ENCODE measurements around the gene ZNF507.

The ZNF507 gene

DNA sequence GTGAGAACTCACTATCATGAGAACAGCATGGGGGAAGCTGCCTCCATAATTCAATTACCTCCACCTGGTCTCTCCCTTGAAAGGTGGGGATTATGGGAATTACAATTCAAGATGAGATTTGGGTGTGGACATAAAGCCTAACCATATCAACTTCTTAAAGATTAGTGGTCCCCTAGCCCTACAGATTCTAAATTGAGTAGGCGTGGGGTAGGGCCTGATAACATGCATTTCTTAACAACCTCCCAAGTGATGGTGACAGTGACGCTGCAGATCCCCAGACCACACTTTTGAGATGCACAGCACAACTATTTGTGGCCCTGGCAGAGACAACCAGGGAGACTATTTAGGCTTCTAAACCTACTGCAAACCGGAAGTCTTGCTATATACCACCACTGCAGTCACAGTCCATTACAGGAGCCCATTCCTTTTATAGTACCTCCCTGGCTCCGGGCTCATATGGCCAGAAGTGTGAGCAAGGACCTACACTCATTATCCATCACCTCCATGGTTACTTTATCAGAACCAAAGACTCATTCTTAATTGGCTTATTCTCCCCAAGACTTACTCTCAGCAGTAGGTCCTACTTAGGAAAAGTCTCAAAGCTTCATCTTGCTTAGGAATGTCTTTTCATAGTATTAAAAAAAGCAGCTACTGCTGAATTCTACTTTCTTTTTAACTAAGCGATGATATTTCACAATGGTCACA lies 58.0 kb downstream of the ZNF507 start:
- H3K27me3 Mint-ChIP-seq = no peaks in the 10 kb centered on the region
- H3K9me3 Mint-ChIP-seq = no peaks in the 10 kb centered on the region
- H3K4me3 Mint-ChIP-seq = no peak overlapping the region
- peaks cover 5% of the 10 kb centered on the region for H3K4me1 Mint-ChIP-seq
- H3K36me3 Mint-ChIP-seq = no peaks in the 10 kb centered on the region
- DNase-seq (ENCODE audit: low spot score in 2 of 2) (no peak), ATAC-seq (ENCODE audit: low read depth) (no peak)
- no peak overlapping the region for H3K27ac Mint-ChIP-seq

DNA sequence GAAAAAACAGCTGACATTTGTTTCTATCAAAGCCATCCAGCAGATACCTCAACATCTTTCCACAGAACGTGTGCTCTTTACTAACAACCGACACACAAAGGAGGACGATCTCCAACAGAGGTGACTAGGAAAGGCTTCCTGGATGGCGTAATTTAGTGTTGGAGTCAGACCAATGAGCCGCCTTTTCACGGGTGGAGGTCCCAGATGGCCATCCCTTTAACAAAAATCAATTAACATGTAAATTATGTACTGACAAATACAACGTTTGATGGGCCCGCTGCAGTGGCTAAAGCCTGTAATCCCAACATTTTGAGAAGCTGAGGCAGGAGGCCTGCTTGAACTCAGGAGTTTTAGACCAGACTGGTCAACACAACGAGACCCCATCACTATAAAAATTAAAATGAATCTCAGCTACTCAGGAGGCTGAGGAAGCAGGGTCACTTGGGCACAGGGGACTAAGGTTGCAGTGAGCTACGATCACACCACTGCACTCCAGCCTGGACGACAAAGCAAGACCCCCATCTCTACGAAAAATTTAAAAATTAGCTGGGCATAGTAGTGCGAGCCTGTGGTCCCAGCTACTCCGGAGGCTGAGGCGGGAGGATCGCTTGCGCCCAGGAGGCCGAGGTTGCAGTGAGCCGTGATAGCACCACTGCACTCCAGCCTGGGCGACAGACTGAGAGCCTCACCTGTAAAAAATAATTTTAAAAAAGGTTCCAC lies 59.0 kb downstream of the ZNF507 start:
- H3K27ac Mint-ChIP-seq = peak overlapping the region; percentile 84
- H3K27me3 Mint-ChIP-seq = no peaks in the 10 kb centered on the region
- DNase-seq (ENCODE audit: low spot score in 2 of 2) = no peak
- peaks cover 3% of the 10 kb centered on the region for H3K36me3 Mint-ChIP-seq
- no peak for ATAC-seq (ENCODE audit: low read depth)
- peak overlapping the region; percentile 89 for H3K4me3 Mint-ChIP-seq
- peaks cover 5% of the 10 kb centered on the region for H3K4me1 Mint-ChIP-seq
- no peaks in the 10 kb centered on the region for H3K9me3 Mint-ChIP-seq

DNA sequence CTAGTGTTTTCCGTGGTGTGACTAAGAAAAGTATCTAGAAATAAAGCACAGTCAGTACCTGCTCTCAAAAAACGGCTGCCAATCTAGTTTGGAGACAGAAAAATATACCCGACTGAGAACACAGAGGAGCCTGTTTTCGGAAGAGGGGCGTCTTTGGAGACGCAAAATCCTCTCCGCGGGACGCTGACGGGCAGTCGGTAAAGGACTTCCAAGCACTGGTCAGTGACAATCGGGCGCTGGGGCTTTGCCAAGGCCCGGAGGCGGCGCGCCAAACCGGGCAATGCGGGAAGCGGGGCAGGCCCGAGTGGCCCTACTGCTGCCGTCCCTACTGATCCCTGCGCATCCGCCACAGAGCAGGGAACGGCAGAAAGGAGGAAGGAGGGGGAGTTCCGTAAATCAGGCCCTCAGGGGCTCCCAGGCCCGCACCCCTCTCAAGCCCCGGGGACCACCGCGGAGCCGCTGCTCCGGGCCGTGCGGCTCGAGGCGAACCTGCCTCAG lies 59.6 kb downstream of the ZNF507 start:
- H3K27me3 Mint-ChIP-seq = no peaks in the 10 kb centered on the region
- DNase-seq (ENCODE audit: low spot score in 2 of 2) (no peak), ATAC-seq (ENCODE audit: low read depth) (no peak)
- peak overlapping the region; percentile 84 for H3K27ac Mint-ChIP-seq
- peaks cover 5% of the 10 kb centered on the region for H3K36me3 Mint-ChIP-seq
- no peaks in the 10 kb centered on the region for H3K9me3 Mint-ChIP-seq
- peak overlapping the region; percentile 89 for H3K4me3 Mint-ChIP-seq
- H3K4me1 Mint-ChIP-seq = peaks cover 5% of the 10 kb centered on the region

DNA sequence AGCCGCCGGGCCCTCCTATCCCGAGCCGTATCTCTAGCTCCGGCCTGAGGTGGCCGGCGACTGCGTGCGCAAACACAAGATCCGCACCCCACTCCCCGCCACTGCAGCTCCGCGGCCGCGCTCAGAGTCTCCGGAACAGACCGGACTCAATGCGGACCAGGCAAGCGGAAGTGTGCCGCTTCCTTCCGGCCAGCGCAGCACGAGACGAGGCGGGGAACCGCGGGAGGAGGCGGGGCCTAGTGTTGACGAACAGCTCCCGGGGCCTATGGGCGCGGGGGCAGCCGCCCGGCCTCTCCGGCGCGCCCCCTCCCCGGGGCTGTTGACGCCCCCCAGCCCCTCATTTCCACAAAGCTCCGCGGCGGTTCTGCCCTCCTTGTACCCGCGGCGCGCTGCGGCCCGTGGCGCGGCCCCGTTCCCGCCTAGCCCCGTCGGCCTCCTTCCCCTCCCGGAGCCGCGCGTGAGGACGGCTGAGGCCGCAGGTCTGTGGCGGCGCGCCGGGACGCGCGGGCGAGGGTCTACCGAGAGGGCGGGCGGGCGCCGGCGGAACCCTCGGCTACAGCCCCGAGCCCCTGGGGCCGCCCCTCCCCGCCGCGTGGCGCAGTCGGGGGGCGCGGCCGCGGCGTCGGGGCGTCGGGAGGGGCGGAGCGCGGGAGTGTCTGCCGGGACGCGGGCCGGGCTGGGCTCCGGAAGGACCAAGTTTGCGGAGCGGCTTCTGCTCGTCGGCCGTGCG lies 60.2 kb downstream of the ZNF507 start, which contains the start of gene DPY19L3:
TSS of gene DPY19L3 (plus strand) at position 340 of the 730 bp plus-strand sequence. CDS start 2,484 bp downstream, outside the sequence.
- peak within 1 kb of the TSS; percentile 84 for H3K27ac Mint-ChIP-seq
- peak; percentile 88 for ATAC-seq (ENCODE audit: low read depth)
- H3K9me3 Mint-ChIP-seq = no peaks in the 10 kb centered on the region
- no peaks in the 10 kb centered on the region for H3K27me3 Mint-ChIP-seq
- H3K4me3 Mint-ChIP-seq = peak within 1 kb of the TSS; percentile 89
- H3K4me1 Mint-ChIP-seq = peaks cover 5% of the 10 kb centered on the region
- peak; percentile 85 to 93 for DNase-seq (ENCODE audit: low spot score in 2 of 2)
- peaks cover 5% of the 10 kb centered on the region for H3K36me3 Mint-ChIP-seq

DNA sequence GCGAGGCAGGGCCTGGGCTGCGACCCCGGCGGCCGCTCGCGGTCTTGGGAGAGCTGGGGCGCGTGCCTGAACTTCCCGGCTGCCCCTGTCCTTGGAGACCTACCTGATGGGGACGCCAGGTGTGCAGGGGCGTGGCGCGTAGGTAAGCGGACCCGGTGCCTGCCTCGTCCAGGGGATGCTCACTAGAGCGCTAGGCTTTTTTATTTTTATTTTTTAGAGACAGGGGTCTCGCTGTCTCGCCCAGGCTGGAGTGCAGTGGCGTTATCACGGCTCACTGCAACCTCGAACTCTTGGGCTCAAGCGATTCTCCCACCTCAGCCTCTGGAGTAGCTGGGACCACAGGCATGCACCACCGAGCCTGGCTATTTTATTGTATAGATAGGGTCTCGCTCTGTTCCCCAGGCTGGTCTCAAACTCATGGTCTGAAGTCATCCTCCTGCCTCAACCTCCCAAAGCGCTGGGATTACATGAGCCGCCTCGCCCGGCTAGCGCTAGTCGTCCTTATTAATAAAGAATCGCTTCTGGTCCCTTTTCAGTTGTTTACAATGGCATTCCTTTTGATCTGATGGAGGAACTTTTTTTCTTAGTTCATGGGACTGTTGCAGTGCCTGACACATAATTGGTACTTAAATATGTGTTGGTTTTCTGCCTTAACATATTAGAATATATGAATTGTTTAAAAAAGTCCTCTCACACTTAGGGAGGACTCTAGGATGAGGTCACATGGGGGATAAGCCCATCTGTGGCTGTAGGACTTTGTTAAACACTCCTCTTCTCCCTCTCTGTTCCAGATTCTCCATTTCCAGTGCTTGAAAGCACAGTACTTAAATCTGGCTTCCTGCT lies 61.0 kb downstream of the ZNF507 start:
- Mint-ChIP-seq H3K4me3 (peak overlapping the region; percentile 85), H3K36me3 (peaks cover 7% of the 10 kb centered on the region), H3K9me3 (no peaks in the 10 kb centered on the region), H3K27ac (peak overlapping the region; percentile 81), H3K4me1 (peaks cover 5% of the 10 kb centered on the region), H3K27me3 (no peaks in the 10 kb centered on the region)
- DNase-seq (ENCODE audit: low spot score in 2 of 2) = no peak
- ATAC-seq (ENCODE audit: low read depth) = no peak

DNA sequence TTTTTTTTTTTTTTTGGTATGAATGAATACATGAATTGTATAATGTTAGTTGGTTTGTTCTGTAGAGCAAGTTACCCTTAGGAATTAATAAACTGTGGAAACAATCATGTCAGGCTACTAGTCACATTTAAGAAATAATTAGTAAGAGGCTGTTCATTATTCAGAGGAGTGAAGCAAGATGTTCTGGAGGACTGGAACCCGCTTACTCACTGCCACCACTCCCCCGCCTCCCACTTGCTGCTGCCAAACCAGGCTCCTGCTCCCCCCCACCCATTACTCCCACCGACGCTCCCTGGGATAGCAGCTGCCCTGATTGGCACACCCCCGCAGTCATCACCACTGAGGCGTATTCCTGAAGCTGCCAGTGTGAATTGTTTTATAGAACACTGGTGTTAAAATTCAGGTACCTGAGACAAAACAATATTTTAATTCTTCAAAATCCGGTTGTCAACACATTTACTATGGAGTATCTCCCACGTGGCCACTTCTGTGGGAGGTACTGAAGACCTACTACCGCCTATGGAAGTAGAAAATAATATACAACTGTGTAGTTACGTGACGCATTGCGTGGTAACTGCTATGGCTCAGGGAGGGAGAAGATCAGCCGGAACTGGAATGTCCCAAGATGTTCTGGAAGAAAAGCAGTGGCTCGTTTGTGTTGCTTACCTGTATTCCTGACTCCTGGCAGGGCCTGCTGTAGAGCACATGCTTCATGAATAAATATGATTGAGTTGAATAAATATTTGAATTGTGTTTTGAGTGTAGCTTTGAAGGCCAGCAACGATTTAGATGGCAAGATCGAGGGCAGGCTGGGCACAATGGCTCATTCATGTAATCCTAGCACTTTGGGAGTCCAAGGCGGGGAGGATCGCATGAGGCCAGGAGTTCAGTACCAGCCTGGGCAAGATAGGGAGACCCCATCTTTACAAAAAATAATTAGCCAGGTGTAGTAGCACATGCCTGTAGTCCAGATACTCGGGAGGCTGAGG lies 61.9 kb downstream of the ZNF507 start:
- no peaks in the 10 kb centered on the region for H3K9me3 Mint-ChIP-seq
- no peaks in the 10 kb centered on the region for H3K27me3 Mint-ChIP-seq
- DNase-seq (ENCODE audit: low spot score in 2 of 2) = no peak
- peak overlapping the region; percentile 81 for H3K27ac Mint-ChIP-seq
- H3K4me1 Mint-ChIP-seq = peaks cover 2% of the 10 kb centered on the region
- no peak for ATAC-seq (ENCODE audit: low read depth)
- peak overlapping the region; percentile 85 for H3K4me3 Mint-ChIP-seq
- peaks cover 7% of the 10 kb centered on the region for H3K36me3 Mint-ChIP-seq

DNA sequence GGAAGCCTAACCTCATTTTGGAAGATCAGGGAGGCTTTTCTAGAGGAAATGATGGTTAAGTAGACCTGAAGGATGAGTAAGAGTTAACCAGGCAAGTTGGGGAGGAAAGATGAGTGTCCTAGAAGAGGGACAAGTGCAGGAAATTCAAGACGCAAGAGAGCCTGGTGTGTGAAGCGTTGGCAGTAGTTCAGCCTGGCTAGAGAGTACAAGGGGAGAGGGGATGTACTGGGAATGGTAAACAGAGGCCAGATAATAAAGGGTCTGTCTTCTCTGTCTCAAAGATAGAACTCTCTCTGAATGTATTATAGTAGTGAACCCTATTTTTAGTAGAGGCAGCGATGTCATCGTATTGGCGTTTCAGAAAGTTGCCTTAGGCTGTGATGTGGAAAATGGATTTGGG lies 69.8 kb downstream of the ZNF507 start:
- no peak for ATAC-seq (ENCODE audit: low read depth)
- DNase-seq (ENCODE audit: low spot score in 2 of 2) = no peak
- Mint-ChIP-seq H3K9me3 (no peaks in the 10 kb centered on the region), H3K36me3 (peaks cover 23% of the 10 kb centered on the region), H3K4me1 (no peaks in the 10 kb centered on the region), H3K4me3 (no peak overlapping the region), H3K27ac (no peak overlapping the region), H3K27me3 (no peaks in the 10 kb centered on the region)

DNA sequence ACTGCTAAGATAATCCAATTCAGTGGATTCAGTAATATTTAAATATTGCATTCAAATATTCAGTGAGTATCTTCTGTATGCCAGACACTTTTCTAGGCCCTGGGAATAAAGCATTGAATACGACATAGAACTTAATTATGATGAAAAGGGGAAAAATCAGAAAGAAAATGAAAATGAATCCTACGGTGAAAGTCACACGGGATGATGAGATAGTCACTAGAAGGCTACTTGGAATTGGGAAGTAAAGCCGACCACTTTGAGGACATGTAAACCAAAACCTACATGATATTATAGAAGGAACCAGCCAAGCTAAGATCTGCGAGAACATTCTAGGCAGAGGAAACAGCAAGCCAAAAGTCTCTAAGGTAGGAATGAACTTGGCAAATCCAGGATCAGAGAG lies 70.3 kb downstream of the ZNF507 start:
- no peak for DNase-seq (ENCODE audit: low spot score in 2 of 2)
- Mint-ChIP-seq H3K27ac (no peak overlapping the region), H3K36me3 (peaks cover 23% of the 10 kb centered on the region), H3K4me1 (no peaks in the 10 kb centered on the region), H3K9me3 (no peaks in the 10 kb centered on the region), H3K27me3 (no peaks in the 10 kb centered on the region), H3K4me3 (no peak overlapping the region)
- ATAC-seq (ENCODE audit: low read depth) = no peak

DNA sequence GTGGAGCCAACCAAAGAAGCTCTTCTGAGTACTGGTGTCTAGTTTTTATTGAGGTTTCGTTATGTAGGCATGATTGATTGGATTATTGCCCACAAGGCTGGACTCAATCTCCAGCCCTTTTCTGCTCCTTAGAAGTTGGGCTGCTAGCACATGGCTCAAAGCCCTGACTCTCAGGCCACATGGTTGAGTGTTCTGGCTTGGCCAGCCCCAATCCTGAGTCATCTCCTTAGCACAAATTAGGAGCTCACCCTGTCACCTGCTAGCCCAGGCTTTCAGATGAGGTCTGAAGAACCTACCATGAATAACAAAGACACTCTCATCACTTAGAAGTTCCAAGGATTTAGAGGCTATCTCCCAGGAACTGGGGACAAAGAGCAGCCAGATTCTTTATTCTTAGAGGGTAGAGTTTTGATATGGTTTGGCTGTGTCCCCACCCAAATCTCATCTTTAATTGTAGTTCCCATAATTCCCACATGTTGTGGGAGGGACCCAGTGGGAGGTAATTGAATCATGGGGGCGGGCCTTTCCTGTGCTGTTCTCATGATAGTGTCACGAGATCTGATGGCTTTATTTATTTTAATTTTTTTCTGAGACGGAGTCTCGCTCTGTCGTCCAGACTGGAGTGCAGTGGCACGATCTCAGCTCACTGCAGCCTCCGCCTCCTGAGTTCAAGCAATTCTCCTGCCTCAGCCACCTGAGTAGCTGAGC lies 71.5 kb downstream of the ZNF507 start:
- no peaks in the 10 kb centered on the region for H3K27me3 Mint-ChIP-seq
- H3K4me3 Mint-ChIP-seq = no peak overlapping the region
- ATAC-seq (ENCODE audit: low read depth) (no peak), DNase-seq (ENCODE audit: low spot score in 2 of 2) (no peak)
- peaks cover 4% of the 10 kb centered on the region for H3K4me1 Mint-ChIP-seq
- H3K27ac Mint-ChIP-seq = no peak overlapping the region
- no peaks in the 10 kb centered on the region for H3K9me3 Mint-ChIP-seq
- H3K36me3 Mint-ChIP-seq = peaks cover 21% of the 10 kb centered on the region

DNA sequence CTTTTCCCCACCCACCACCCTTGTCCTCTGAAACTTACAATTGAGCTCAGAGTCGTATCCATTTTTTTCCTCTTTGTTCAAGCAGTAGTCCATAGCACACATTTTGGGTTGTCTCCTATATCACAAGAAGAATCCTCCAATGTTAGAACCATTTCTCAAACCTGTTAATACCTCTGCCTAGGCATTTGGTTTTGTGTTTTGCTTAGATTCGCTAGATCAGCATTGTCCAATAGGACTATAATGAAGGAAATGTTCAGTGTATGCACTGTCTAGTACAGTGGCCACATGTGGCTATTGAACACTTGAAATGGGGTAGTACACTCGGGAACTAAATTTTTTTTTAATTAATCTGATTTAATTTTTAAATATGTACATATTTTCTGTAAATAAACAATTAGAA lies 72.7 kb downstream of the ZNF507 start:
- Mint-ChIP-seq H3K4me3 (no peak overlapping the region), H3K36me3 (peaks cover 21% of the 10 kb centered on the region), H3K27me3 (no peaks in the 10 kb centered on the region), H3K4me1 (peaks cover 10% of the 10 kb centered on the region), H3K9me3 (peaks cover 4% of the 10 kb centered on the region), H3K27ac (no peak overlapping the region)
- ATAC-seq (ENCODE audit: low read depth) = no peak
- DNase-seq (ENCODE audit: low spot score in 2 of 2) = no peak

DNA sequence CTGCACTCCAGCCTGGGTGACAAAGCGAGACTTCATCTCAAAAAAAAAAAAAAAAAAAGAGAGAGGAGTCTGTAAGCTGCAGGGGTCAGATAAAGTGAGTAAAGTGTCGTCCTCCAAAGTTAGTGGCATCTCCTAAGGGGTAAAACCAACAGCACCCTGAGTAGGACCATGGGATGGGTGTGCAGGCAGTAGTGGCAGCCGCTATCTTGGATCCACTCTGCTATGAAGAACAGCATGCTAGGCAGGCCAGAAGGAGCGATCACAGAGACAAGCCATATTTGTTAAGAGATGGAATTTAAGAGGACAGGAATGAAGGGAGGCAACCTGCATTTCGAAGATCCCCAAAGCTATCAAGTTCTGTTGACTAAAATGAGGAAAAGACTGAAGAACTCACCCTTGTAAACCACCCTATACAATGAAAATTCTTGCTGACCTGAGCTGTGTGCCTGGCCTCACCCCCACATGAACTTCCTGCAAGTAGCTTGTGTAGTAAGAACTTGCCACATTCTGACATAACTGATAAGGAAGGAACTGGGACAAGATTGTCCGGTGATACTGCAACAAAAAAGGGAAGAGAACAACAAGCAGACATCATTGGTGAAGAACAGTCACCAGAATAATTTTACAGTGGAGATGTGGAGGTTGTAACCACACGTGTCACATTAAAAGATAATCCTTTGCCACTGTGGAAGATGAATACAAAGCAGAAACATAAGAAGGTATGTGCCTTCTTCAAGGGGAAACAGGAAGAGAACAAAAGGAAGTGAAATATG lies 76.4 kb downstream of the ZNF507 start:
- no peaks in the 10 kb centered on the region for H3K27me3 Mint-ChIP-seq
- DNase-seq (ENCODE audit: low spot score in 2 of 2) = no peak
- H3K4me3 Mint-ChIP-seq = peak overlapping the region; percentile 22
- peaks cover 4% of the 10 kb centered on the region for H3K9me3 Mint-ChIP-seq
- H3K27ac Mint-ChIP-seq = peak overlapping the region; percentile 87
- no peak for ATAC-seq (ENCODE audit: low read depth)
- peaks cover 10% of the 10 kb centered on the region for H3K36me3 Mint-ChIP-seq
- H3K4me1 Mint-ChIP-seq = peaks cover 10% of the 10 kb centered on the region

Data from memory B cell (primary cell).